ENCODE results near the gene MRPL32.

The MRPL32 gene

GRCh38 chr7:42902331-42902730 is 29.8 kb upstream of the MRPL32 start:
- DNase-seq (ENCODE audit: low read depth), result no peak
- no peak for TF ChIP-seq CTCF (IDR thresholded peaks at IDR 0.05; ENCODE audit: low read length, missing control alignments)

GRCh38 chr7:42906181-42906580 is 26.0 kb upstream of the MRPL32 start:
- H3K4me3 ChIP-seq (replicated peaks; ENCODE audit: low read depth, low read length), result no peak overlapping the region
- DNase-seq (ENCODE audit: low read depth), result no peak
- TF ChIP-seq CTCF (IDR thresholded peaks at IDR 0.05; ENCODE audit: low read length, missing control alignments), result no peak

More at GRCh38 chr7:42902331-42902730, 29.8 kb upstream of the MRPL32 start:
- H3K4me3 ChIP-seq (replicated peaks; ENCODE audit: low read depth, low read length), result no peak overlapping the region

GRCh38 chr7:42907316-42907715 is 24.9 kb upstream of the MRPL32 start:
- no peak overlapping the region for H3K4me3 ChIP-seq (replicated peaks; ENCODE audit: low read depth, low read length)
- DNase-seq (ENCODE audit: low read depth), result peak; percentile 37
- TF ChIP-seq CTCF (IDR thresholded peaks at IDR 0.05; ENCODE audit: low read length, missing control alignments), result no peak

GRCh38 chr7:42910306-42910705 is 21.9 kb upstream of the MRPL32 start:
- no peak for DNase-seq (ENCODE audit: low read depth)
- H3K4me3 ChIP-seq (replicated peaks; ENCODE audit: low read depth, low read length), result peak overlapping the region; percentile 82
- no peak for TF ChIP-seq CTCF (IDR thresholded peaks at IDR 0.05; ENCODE audit: low read length, missing control alignments)

GRCh38 chr7:42911454-42912447 is 20.4 kb upstream of the MRPL32 start, which contains the start of gene C7orf25:
C7orf25 (minus strand) TSS chr7:42912070; CDS start chr7:42910900, 1,170 bp downstream.
- DNase-seq (ENCODE audit: low read depth), result peak; percentile 95
- no peak for TF ChIP-seq CTCF (IDR thresholded peaks at IDR 0.05; ENCODE audit: low read length, missing control alignments)
- peak within 1 kb of the TSS; percentile 82 for H3K4me3 ChIP-seq (replicated peaks; ENCODE audit: low read depth, low read length)

GRCh38 chr7:42913591-42913990 is 18.6 kb upstream of the MRPL32 start:
- H3K4me3 ChIP-seq (replicated peaks; ENCODE audit: low read depth, low read length), result no peak overlapping the region
- TF ChIP-seq CTCF (IDR thresholded peaks at IDR 0.05; ENCODE audit: low read length, missing control alignments), result no peak
- DNase-seq (ENCODE audit: low read depth), result peak; percentile 95
